Transverse colon (tissue), 4 donors: ENCODE results near the gene TRIM29. TPM values are rescaled to one million over a fixed set of nuclear protein-coding genes. Genes with fewer than 3 reads are reported as not detected.

Experiments
- DNase-seq: peaks from one replicate; pipeline ENCODE4 v3.0.0-alpha.2; 2019
- H3K27ac ChIP-seq, 4 donors: fragments of 200-600 bp; sonication (generic); 2 replicates each; pipeline ENCODE4 v1.5.1; 2016 to 2018; ENCODE audit warnings: inconsistent platforms in 4 of 4
- H3K27me3 ChIP-seq: fragments of 200-600 bp; sonication (generic); 2 replicates; pipeline ENCODE4 v1.5.1; 2017; ENCODE audit warnings: inconsistent platforms
- H3K36me3 ChIP-seq, 4 donors: fragments of 200-600 bp; sonication (generic); 2 replicates each; pipeline ENCODE4 v1.5.1; 2017 to 2019; ENCODE audit warnings: inconsistent platforms in 4 of 4
- H3K4me1 ChIP-seq, 4 donors: fragments of 200-600 bp; sonication (generic); 2 replicates each; pipeline ENCODE4 v1.5.1; 2017 to 2020; ENCODE audit warnings: inconsistent platforms in 4 of 4
- H3K4me3 ChIP-seq, 4 donors: fragments of 200-600 bp; sonication (generic); 1 replicate in 1 of 4; 2 replicates in 3 of 4; pipeline versions ENCODE4 v1.5.1 to v1.6.1; 2017 to 2019; ENCODE audit warnings: inconsistent platforms in 4 of 4
- H3K9me3 ChIP-seq, 2 donors: fragments of 200-600 bp; sonication (generic); 2 replicates each; pipeline ENCODE4 v1.5.1; 2017 to 2019; ENCODE audit warnings: inconsistent platforms in 2 of 2
- EP300 ChIP-seq: sonication (generic); formaldehyde crosslinking; IDR thresholded peaks from one replicate; pipeline ENCODE4 v1.6.1; 2017; ENCODE audit warnings: antibody characterized with exemption, low read depth
- POLR2A ChIP-seq: fragments of 450-650 bp; IDR thresholded peaks from one replicate; pipeline ENCODE4 v1.6.1; 2016; ENCODE audit warnings: antibody characterized with exemption, mild to moderate bottlenecking, moderate library complexity
- POLR2AphosphoS5 ChIP-seq, 3 donors: sonication (generic); formaldehyde crosslinking; IDR thresholded peaks; one replicate each; pipeline ENCODE4 v1.6.1; 2016; ENCODE audit warnings: antibody characterized with exemption in 3 of 3
- WGBS, 2 donors: methylation state at CpG; one replicate each; pipeline ENCODE4 v1.1.5; 2018; ENCODE audit warnings: low coverage in 1 of 2; 5-methylcytosine and 5-hydroxymethylcytosine counted together
- in situ Hi-C, 4 donors: fragments of 200-750 bp; cut with MboI; loops; one replicate each; pipeline versions ENCODE4 v1.15.0 to v1.15.1; 2017; ENCODE audit warnings: low sequenced_read_pairs in 3 of 4, low pct_ligation_motif_present in 1 of 4, low pct_unique_long_range_greater_than_20kb in 1 of 4
- intact Hi-C: fragments of 100-400 bp; cut with DNase I; formaldehyde crosslinking; loops from one replicate; pipeline ENCODE4 v1.15.1; 2023; ENCODE audit warnings: low total_unique reads
- total RNA-seq, 4 donors: library from RNA; depleted of rRNA; stranded (reverse); fragments of >200 nt; gene quantifications; one replicate each; pipeline ENCODE4 v1.1.0, GENCODE V29; 2016
- TF ChIP-seq, protein P1 (sequence below), 5 experiments: fragments of 200-600 bp in 3 of 5; fragments of 450-650 bp in 2 of 5; sonication (generic) in 3 of 5; IDR thresholded peaks; 1 replicate in 2 of 5; 2 replicates in 3 of 5; pipeline ENCODE4 v1.5.1; 2016 to 2017; ENCODE audit warnings: antibody characterized with exemption in 5 of 5, inconsistent platforms in 3 of 5, mild to moderate bottlenecking in 2 of 5, moderate library complexity in 1 of 5

TRIM29 gene
- total RNA-seq, 4 donors from 2014 or later, result 0.75 to 7.8 (median 4.4) TPM; not detected in 1

DNA sequence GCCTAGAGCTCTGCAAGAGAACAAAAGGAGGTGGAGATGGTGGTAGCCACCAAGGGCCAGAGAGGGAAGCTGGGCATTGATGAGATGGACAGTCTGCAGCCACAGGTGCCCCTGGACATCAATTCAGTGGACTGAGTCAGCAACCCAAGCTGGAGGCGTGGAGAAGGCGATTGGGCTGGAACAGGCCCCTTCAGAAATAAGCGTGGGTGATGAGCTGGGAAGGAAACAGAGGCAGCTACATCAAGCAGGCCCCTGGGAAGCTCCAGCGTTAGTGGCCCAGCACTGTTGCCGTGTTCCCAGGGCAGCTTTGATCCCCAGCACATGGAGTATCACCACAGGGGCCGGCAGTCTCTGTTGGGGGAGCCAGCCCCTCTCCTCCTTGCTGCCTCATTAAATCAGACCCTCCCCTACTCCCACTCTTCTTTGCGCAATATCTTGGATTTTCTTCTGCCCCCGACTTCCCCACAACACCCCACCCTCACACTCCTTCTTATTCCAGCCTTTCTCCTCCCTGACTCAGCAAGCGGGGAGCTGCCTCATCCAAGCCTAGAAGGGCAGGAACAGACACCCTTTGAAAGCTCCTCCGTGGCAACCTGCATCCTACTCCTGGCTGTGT, 41.3 kb upstream of the TRIM29 start:
- WGBS, 2 donors, result 62 to 79% methylated on average over 6 to 10 of the region's 10 CpGs
- Histone ChIP-seq H3K4me1 (peaks cover 9 to 26% (median 16%) of the 10 kb centered on the region in 4 donors), H3K4me3 (no peak overlapping the region), H3K9me3 (no peaks in the 10 kb centered on the region), H3K36me3 (no peaks in the 10 kb centered on the region), H3K27ac (no peak overlapping the region), H3K27me3 (no peaks in the 10 kb centered on the region)
- intact Hi-C loops (no loop called here), in situ Hi-C loops (loop anchor here in 3 of 4 donors (5.0 to 10.0 kb wide), 3 partner anchors 46 to 116 kb away; no protein-coding TSS in a partner anchor)
- no peak for DNase-seq
- TF ChIP-seq EP300, result no peak
- TF ChIP-seq, protein P1, sequence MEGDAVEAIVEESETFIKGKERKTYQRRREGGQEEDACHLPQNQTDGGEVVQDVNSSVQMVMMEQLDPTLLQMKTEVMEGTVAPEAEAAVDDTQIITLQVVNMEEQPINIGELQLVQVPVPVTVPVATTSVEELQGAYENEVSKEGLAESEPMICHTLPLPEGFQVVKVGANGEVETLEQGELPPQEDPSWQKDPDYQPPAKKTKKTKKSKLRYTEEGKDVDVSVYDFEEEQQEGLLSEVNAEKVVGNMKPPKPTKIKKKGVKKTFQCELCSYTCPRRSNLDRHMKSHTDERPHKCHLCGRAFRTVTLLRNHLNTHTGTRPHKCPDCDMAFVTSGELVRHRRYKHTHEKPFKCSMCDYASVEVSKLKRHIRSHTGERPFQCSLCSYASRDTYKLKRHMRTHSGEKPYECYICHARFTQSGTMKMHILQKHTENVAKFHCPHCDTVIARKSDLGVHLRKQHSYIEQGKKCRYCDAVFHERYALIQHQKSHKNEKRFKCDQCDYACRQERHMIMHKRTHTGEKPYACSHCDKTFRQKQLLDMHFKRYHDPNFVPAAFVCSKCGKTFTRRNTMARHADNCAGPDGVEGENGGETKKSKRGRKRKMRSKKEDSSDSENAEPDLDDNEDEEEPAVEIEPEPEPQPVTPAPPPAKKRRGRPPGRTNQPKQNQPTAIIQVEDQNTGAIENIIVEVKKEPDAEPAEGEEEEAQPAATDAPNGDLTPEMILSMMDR (IDR thresholded peaks at IDR 0.05), result no peak

DNA sequence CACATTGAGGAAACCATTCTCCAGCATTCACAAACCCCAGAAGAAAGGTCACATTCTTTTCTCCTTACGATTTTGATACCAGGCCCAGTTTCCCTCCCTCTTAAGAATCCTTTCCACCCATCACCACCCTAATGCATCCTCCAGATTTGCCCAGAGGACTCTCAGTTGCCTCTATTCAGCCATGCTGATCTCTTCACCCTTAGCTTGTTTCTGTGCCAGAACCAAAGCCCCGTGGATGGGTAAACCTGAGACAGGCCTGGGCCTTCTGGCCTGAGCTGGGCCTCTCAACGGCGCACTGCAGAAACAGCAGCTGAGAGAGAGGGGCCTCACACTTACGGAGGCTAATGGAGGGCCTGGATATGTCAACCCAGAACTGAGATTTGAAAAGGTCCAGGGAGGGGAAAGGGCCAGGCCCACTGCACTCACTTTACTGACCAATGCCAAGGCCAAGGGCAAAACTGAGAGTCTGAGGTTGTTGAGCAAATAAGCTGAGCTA, 40.7 kb upstream of the TRIM29 start:
- in situ Hi-C loops, result loop anchor here in 3 of 4 donors (5.0 to 10.0 kb wide), 3 partner anchors 46 to 116 kb away; no protein-coding TSS in a partner anchor

GRCh38 chr11:120174866-120175265, 37.0 kb upstream of the TRIM29 start:
- intact Hi-C loops (loop anchor here (5.0 kb wide), 1 partner anchor 127 kb away; no protein-coding TSS in a partner anchor), in situ Hi-C loops (loop anchor here (5.0 to 10.0 kb wide), 5 partner anchors 50 to 127 kb away; no protein-coding TSS in a partner anchor)
- H3K9me3 ChIP-seq, result no peaks in the 10 kb centered on the region
- no peak overlapping the region for H3K4me3 ChIP-seq
- no peak overlapping the region for H3K27ac ChIP-seq
- 63 to 67% methylated on average over 1 to 4 of the region's 4 CpGs for WGBS, 2 donors
- no peak for DNase-seq
- peaks cover 0 to 7% (median 3%) of the 10 kb centered on the region in 4 donors for H3K4me1 ChIP-seq
- H3K36me3 ChIP-seq, result no peaks in the 10 kb centered on the region
- H3K27me3 ChIP-seq, result peaks cover 8% of the 10 kb centered on the region
- TF ChIP-seq POLR2A (no peak), POLR2AphosphoS5 (IDR thresholded peaks at IDR 0.05) (no peak), EP300 (no peak)
- TF ChIP-seq, protein P1 (IDR thresholded peaks at IDR 0.05), result no peak

More for the DNA sequence above, 40.7 kb upstream of the TRIM29 start:
- H3K4me3 ChIP-seq, result no peak overlapping the region
- TF ChIP-seq POLR2A (no peak), POLR2AphosphoS5 (IDR thresholded peaks at IDR 0.05) (no peak)
- no peaks in the 10 kb centered on the region for H3K27me3 ChIP-seq
- 67 to 80% methylated on average over 1 to 4 of the region's 5 CpGs for WGBS, 2 donors
- H3K9me3 ChIP-seq, result no peaks in the 10 kb centered on the region
- no peak for DNase-seq
- intact Hi-C loops, result no loop called here
- H3K27ac ChIP-seq, result no peak overlapping the region
- peaks cover 6 to 21% (median 11%) of the 10 kb centered on the region in 4 donors for H3K4me1 ChIP-seq
- no peaks in the 10 kb centered on the region for H3K36me3 ChIP-seq

- Histone ChIP-seq H3K9me3 (no peaks in the 10 kb centered on the region), H3K4me3 (no peak overlapping the region), H3K4me1 (peaks cover 0 to 17% (median 11%) of the 10 kb centered on the region in 4 donors), H3K36me3 (no peaks in the 10 kb centered on the region), H3K27ac (no peak overlapping the region), H3K27me3 (peaks cover 15% of the 10 kb centered on the region)
- TF ChIP-seq POLR2A (no peak), POLR2AphosphoS5 (IDR thresholded peaks at IDR 0.05) (no peak), EP300 (no peak)
- TF ChIP-seq, protein P1 (IDR thresholded peaks at IDR 0.05), result no peak
- intact Hi-C loops (loop anchor here (2.0 to 5.0 kb wide), 2 partner anchors 57 to 128 kb away; no protein-coding TSS in a partner anchor), in situ Hi-C loops (loop anchor here (5.0 to 10.0 kb wide), 5 partner anchors 51 to 128 kb away; no protein-coding TSS in a partner anchor)
- no peak for DNase-seq
- 0 to 69% methylated on average over 1 to 5 of the region's 5 CpGs for WGBS, 2 donors
Observed at GRCh38 chr11:120173807-120174206, 35.9 kb upstream of the TRIM29 start.
